GM18909 (cell line): Measurements from ENCODE around the gene MFAP5.

ENCODE experiments used
- ATAC-seq: cut with Tn5 transposase; IDR thresholded peaks from one replicate; pipeline ENCODE4 v1.9.1; 2021; ENCODE audit warnings: mild to moderate bottlenecking; ENCODE audit not compliant: unreplicated experiment, poor library complexity

Gene MFAP5

GRCh38 chr12:8662593-8662992 is at the start of gene MFAP5:
Gene MFAP5 (minus strand): TSS chr12:8662826. CDS start chr12:8662104, 722 bp downstream.
- ATAC-seq, result no peak

- no peak for ATAC-seq
Measured at GRCh38 chr12:8709124-8709830, 46.7 kb upstream of the MFAP5 start.

- no peak for ATAC-seq
Measured at GRCh38 chr12:8702159-8702558, 39.5 kb upstream of the MFAP5 start.

GRCh38 chr12:8701046-8701660 is 38.5 kb upstream of the MFAP5 start:
- no peak for ATAC-seq

GRCh38 chr12:8699714-8700113 is 37.1 kb upstream of the MFAP5 start:
- no peak for ATAC-seq

- ATAC-seq, result no peak
Measured at GRCh38 chr12:8698879-8699278, 36.3 kb upstream of the MFAP5 start.

- peak; percentile 46 for ATAC-seq
Measured at GRCh38 chr12:8698132-8698851, 35.7 kb upstream of the MFAP5 start.

- ATAC-seq, result peak; percentile 74
Measured at GRCh38 chr12:8697476-8698131, 35.0 kb upstream of the MFAP5 start, which contains the start of gene RIMKLB. Gene RIMKLB (plus strand): TSS chr12:8697991. CDS start chr12:8713867, 15,876 bp downstream.

- peak; percentile 29 for ATAC-seq
Measured at GRCh38 chr12:8697120-8697475, 34.5 kb upstream of the MFAP5 start.

- ATAC-seq, result no peak
Measured at GRCh38 chr12:8696442-8697090, 33.9 kb upstream of the MFAP5 start.

GRCh38 chr12:8695116-8695515 is 32.5 kb upstream of the MFAP5 start:
- ATAC-seq, result no peak

- no peak for ATAC-seq
Measured at GRCh38 chr12:8692573-8692972, 29.9 kb upstream of the MFAP5 start.

- ATAC-seq, result no peak
Measured at GRCh38 chr12:8689681-8690080, 27.1 kb upstream of the MFAP5 start.

GRCh38 chr12:8687846-8688601 is 25.4 kb upstream of the MFAP5 start:
- no peak for ATAC-seq

- no peak for ATAC-seq
Measured at GRCh38 chr12:8685051-8685450, 22.4 kb upstream of the MFAP5 start.

- no peak for ATAC-seq
Measured at GRCh38 chr12:8681129-8681884, 18.7 kb upstream of the MFAP5 start.

GRCh38 chr12:8680533-8680932 is 17.9 kb upstream of the MFAP5 start:
- ATAC-seq, result no peak

GRCh38 chr12:8678661-8679111 is 16.1 kb upstream of the MFAP5 start:
- no peak for ATAC-seq

- ATAC-seq, result no peak
Measured at GRCh38 chr12:8677362-8677761, 14.7 kb upstream of the MFAP5 start.
